Breast epithelium (tissue), 4 donors: Measurements from ENCODE around the gene HGS. TPM values are rescaled to one million over a fixed set of nuclear protein-coding genes. Genes with fewer than 3 reads are reported as not detected.

Experiments
- DNase-seq, 2 donors: peaks; one replicate each; pipeline ENCODE4 v3.0.0-alpha.2; 2019; ENCODE audit warnings: low spot score in 2 of 2
- H3K27ac ChIP-seq, 2 donors: fragments of 200-600 bp; sonication (generic) in 1 of 2; one replicate each; pipeline ENCODE4 v1.5.1; 2016 to 2019; ENCODE audit warnings: mild to moderate bottlenecking in 1 of 2
- H3K27me3 ChIP-seq, 2 donors: fragments of 200-600 bp; sonication (generic) in 1 of 2; one replicate each; pipeline versions ENCODE4 v1.5.1 to v1.6.0; 2017 to 2019; ENCODE audit warnings: control low read depth in 1 of 2, mild to moderate bottlenecking in 1 of 2
- H3K36me3 ChIP-seq: fragments of 200-600 bp; one replicate; pipeline ENCODE4 v1.5.1; 2019
- H3K4me1 ChIP-seq, 2 donors: fragments of 200-600 bp; sonication (generic); one replicate each; pipeline ENCODE4 v1.5.1; 2016 to 2019; ENCODE audit warnings: control low read depth in 1 of 2
- H3K4me3 ChIP-seq, 3 donors: fragments of 200-600 bp; sonication (generic); 1 replicate in 2 of 3; 2 replicates in 1 of 3; pipeline ENCODE4 v1.5.1; 2016 to 2019; ENCODE audit warnings: mild to moderate bottlenecking in 3 of 3, moderate library complexity in 2 of 3
- H3K9me3 ChIP-seq, 2 donors: fragments of 200-600 bp; sonication (generic) in 1 of 2; one replicate each; pipeline ENCODE4 v1.5.1; 2016 to 2019; ENCODE audit warnings: control low read depth in 1 of 2
- CTCF ChIP-seq, 3 donors: fragments of 450-650 bp; IDR thresholded peaks; one replicate each; pipeline ENCODE4 v1.5.1; 2016 to 2017; ENCODE audit warnings: antibody characterized with exemption in 3 of 3, mild to moderate bottlenecking in 3 of 3, moderate library complexity in 3 of 3
- POLR2A ChIP-seq: fragments of 450-650 bp; IDR thresholded peaks from one replicate; pipeline ENCODE4 v1.6.1; 2016; ENCODE audit warnings: antibody characterized with exemption, mild to moderate bottlenecking, moderate library complexity
- POLR2AphosphoS5 ChIP-seq, 3 donors: sonication (generic); formaldehyde crosslinking; IDR thresholded peaks; one replicate each; pipeline ENCODE4 v1.6.1; 2017; ENCODE audit warnings: antibody characterized with exemption in 3 of 3
- intact Hi-C: fragments of 100-400 bp; cut with DNase I; formaldehyde crosslinking; loops from one replicate; pipeline ENCODE4 v1.15.1; 2023; ENCODE audit warnings: low total_unique reads
- total RNA-seq, 3 donors: library from RNA; depleted of rRNA; stranded (reverse); fragments of >200 nt; gene quantifications; one replicate each; pipeline ENCODE4 v1.1.0, GENCODE V29; 2016

The HGS gene
- total RNA-seq, 3 donors from 2014 or later, result 61.0 to 75.0 (median 64.6) TPM

- DNase-seq, result no peak
- peaks cover 0 to 17% of the 10 kb centered on the region in 2 donors for H3K27me3 ChIP-seq
- intact Hi-C loops, result no loop called here
- H3K9me3 ChIP-seq, result no peaks in the 10 kb centered on the region
- H3K4me1 ChIP-seq, result no peaks in the 10 kb centered on the region
- no peak overlapping the region for H3K4me3 ChIP-seq
- no peaks in the 10 kb centered on the region for H3K36me3 ChIP-seq
- TF ChIP-seq POLR2AphosphoS5 (IDR thresholded peaks at IDR 0.05), result no peak
- TF ChIP-seq POLR2A, result no peak
- H3K27ac ChIP-seq, result no peak overlapping the region
Measured at GRCh38 chr17:81656835-81657234, 27.0 kb upstream of the HGS start.

- no peak for DNase-seq
- H3K27ac ChIP-seq, result peak overlapping the region; percentile 49 to 90
- H3K4me1 ChIP-seq, result no peaks in the 10 kb centered on the region
- intact Hi-C loops, result no loop called here
- peak overlapping the region in 1 of 3 donors; percentile 1 for H3K4me3 ChIP-seq
- no peaks in the 10 kb centered on the region for H3K9me3 ChIP-seq
- TF ChIP-seq CTCF (IDR thresholded peaks at IDR 0.05), result no peak
- no peak for TF ChIP-seq POLR2A
- no peak for TF ChIP-seq POLR2AphosphoS5 (IDR thresholded peaks at IDR 0.05)
- H3K36me3 ChIP-seq, result no peaks in the 10 kb centered on the region
- peaks cover 0 to 5% of the 10 kb centered on the region in 2 donors for H3K27me3 ChIP-seq
Measured at GRCh38 chr17:81659038-81659437, 24.8 kb upstream of the HGS start.

GRCh38 chr17:81660441-81660840 is 23.4 kb upstream of the HGS start:
- H3K36me3 ChIP-seq, result no peaks in the 10 kb centered on the region
- no peaks in the 10 kb centered on the region for H3K9me3 ChIP-seq
- no peak for DNase-seq
- peak overlapping the region; percentile 86 to 90 for H3K27ac ChIP-seq
- intact Hi-C loops, result no loop called here
- TF ChIP-seq CTCF (IDR thresholded peaks at IDR 0.05) (no peak), POLR2AphosphoS5 (IDR thresholded peaks at IDR 0.05) (no peak), POLR2A (no peak)
- peaks cover 0 to 3% of the 10 kb centered on the region in 2 donors for H3K27me3 ChIP-seq
- peaks cover 0 to 3% of the 10 kb centered on the region in 2 donors for H3K4me1 ChIP-seq
- H3K4me3 ChIP-seq, result no peak overlapping the region

- Histone ChIP-seq H3K4me3 (no peak overlapping the region), H3K36me3 (no peaks in the 10 kb centered on the region), H3K27ac (no peak overlapping the region), H3K9me3 (no peaks in the 10 kb centered on the region), H3K27me3 (no peaks in the 10 kb centered on the region), H3K4me1 (peaks cover 0 to 7% of the 10 kb centered on the region in 2 donors)
- DNase-seq, result no peak
- intact Hi-C loops, result no loop called here
- no peak for TF ChIP-seq POLR2AphosphoS5 (IDR thresholded peaks at IDR 0.05)
- TF ChIP-seq POLR2A, result no peak
- TF ChIP-seq CTCF (IDR thresholded peaks at IDR 0.05), result no peak
Measured at GRCh38 chr17:81662002-81662401, 21.8 kb upstream of the HGS start.

GRCh38 chr17:81664051-81664470 is 19.8 kb upstream of the HGS start:
- intact Hi-C loops, result no loop called here
- Histone ChIP-seq H3K27ac (no peak overlapping the region), H3K4me3 (no peak overlapping the region), H3K27me3 (no peaks in the 10 kb centered on the region), H3K9me3 (no peaks in the 10 kb centered on the region), H3K36me3 (no peaks in the 10 kb centered on the region), H3K4me1 (peaks cover 0 to 13% of the 10 kb centered on the region in 2 donors)
- no peak for DNase-seq
- TF ChIP-seq POLR2AphosphoS5 (IDR thresholded peaks at IDR 0.05), result no peak
- TF ChIP-seq CTCF (IDR thresholded peaks at IDR 0.05), result no peak
- no peak for TF ChIP-seq POLR2A
